Measurements from ENCODE around the gene SORL1-AS1.

Gene SORL1-AS1

DNA sequence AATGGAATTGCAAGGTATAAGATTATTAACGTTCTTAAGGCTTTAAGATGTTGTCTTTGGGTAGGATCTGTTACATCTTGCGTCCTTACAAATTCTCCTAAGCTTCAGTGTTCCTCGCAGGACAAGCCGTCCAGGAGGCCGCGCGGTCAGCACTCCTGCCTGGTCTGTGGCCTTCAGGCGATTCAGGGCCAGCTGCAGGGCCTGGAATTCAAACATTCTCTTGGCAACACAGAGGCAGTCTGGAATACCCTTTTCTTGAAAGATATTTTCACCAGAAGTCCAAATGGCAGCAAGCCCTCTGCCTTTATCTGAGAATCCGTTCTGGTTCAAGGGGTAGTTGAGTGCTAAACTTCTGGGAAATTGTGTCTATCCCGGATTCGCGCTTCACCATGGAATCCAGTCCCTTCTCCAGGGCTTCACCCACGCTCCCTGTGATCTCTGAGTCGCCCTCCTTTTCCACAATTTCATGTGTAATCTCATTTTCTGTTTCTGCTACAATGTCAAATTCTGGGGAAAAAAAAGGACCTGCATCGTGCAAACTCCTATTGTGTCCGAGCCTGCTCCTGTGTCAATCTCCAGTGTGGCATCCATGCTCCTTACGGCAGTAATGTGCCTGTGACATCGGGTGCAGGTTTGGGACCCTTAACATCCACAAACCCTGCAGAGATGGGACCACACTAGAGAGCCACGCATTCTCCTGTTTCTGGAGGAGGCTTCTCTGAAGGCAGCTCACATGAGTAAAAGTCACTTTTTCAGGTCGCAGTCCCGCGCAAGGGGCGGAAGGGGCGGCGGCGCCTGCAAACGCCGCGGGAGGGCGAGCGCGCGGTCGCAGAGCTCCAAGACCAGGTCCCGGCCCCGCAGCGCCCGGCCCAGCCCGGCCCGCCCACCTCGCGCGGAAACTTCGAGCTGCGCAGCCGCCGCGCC, 26.0 kb downstream of the SORL1-AS1 start:
- POLR2A ChIA-PET = no interaction called here
- Mint-ChIP-seq H3K9me3 (peaks cover 20% of the 10 kb centered on the region), H3K27me3 (ENCODE audit: low read depth) (peaks cover 23% of the 10 kb centered on the region), H3K4me3 (peak overlapping the region; percentile 69), H3K27ac (no peak overlapping the region), H3K36me3 (0 out of 2 replicates have a peak, but pooled peaks cover 5% of the 10 kb centered on the region), H3K4me1 (peaks cover 14% of the 10 kb centered on the region)
- ATAC-seq (peak; percentile 88), DNase-seq (ENCODE audit: low spot score) (peak; percentile 71)
- CTCF ChIA-PET = interaction anchor here (0.6 to 1.7 kb wide), 13 partner anchors 8 to 675 kb away, joined by 3 to 6 read pairs (median 3); partner anchors contain the start of gene SORL1
- TF ChIP-seq CDX4 (CRISPR knock-in tag; IDR thresholded peaks at IDR 0.05; ENCODE audit: borderline replicate concordance) (no peak), ARID4B (CRISPR knock-in tag; IDR thresholded peaks at IDR 0.05; ENCODE audit: borderline replicate concordance) (no peak), ETV6 (CRISPR knock-in tag; IDR thresholded peaks at IDR 0.05) (0 out of 2 replicates have a peak, but pooled peaks have one; percentile 34), ZMAT4 (CRISPR knock-in tag; IDR thresholded peaks at IDR 0.05) (no peak), ZNF138 (CRISPR knock-in tag; conservative IDR thresholded peaks at IDR 0.05) (no peak), ZNF425 (CRISPR knock-in tag; conservative IDR thresholded peaks at IDR 0.05) (no peak), CBFB (CRISPR knock-in tag; IDR thresholded peaks at IDR 0.05; ENCODE audit: low read depth) (0 out of 2 replicates have a peak, but pooled peaks have one; percentile 53), FOXK1 (CRISPR knock-in tag; IDR thresholded peaks at IDR 0.05) (no peak), FOXP1 (CRISPR knock-in tag; IDR thresholded peaks at IDR 0.05; ENCODE audit: borderline replicate concordance) (peak; percentile 57; the same call in 1 of the 2 replicates), ZNF121 (CRISPR knock-in tag; IDR thresholded peaks at IDR 0.05) (no peak), EMX1 (CRISPR knock-in tag; IDR thresholded peaks at IDR 0.05) (no peak), ATF6 (CRISPR knock-in tag; IDR thresholded peaks at IDR 0.05) (no peak), ESRRA (CRISPR knock-in tag; IDR thresholded peaks at IDR 0.05; ENCODE audit: borderline replicate concordance) (no peak)
- TF ChIP-seq, protein P1, sequence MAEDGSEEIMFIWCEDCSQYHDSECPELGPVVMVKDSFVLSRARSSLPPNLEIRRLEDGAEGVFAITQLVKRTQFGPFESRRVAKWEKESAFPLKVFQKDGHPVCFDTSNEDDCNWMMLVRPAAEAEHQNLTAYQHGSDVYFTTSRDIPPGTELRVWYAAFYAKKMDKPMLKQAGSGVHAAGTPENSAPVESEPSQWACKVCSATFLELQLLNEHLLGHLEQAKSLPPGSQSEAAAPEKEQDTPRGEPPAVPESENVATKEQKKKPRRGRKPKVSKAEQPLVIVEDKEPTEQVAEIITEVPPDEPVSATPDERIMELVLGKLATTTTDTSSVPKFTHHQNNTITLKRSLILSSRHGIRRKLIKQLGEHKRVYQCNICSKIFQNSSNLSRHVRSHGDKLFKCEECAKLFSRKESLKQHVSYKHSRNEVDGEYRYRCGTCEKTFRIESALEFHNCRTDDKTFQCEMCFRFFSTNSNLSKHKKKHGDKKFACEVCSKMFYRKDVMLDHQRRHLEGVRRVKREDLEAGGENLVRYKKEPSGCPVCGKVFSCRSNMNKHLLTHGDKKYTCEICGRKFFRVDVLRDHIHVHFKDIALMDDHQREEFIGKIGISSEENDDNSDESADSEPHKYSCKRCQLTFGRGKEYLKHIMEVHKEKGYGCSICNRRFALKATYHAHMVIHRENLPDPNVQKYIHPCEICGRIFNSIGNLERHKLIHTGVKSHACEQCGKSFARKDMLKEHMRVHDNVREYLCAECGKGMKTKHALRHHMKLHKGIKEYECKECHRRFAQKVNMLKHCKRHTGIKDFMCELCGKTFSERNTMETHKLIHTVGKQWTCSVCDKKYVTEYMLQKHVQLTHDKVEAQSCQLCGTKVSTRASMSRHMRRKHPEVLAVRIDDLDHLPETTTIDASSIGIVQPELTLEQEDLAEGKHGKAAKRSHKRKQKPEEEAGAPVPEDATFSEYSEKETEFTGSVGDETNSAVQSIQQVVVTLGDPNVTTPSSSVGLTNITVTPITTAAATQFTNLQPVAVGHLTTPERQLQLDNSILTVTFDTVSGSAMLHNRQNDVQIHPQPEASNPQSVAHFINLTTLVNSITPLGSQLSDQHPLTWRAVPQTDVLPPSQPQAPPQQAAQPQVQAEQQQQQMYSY (CRISPR knock-in tag; IDR thresholded peaks at IDR 0.05) = peak; percentile 40; the same call in 1 of the 2 replicates
- TF ChIP-seq, protein P2, sequence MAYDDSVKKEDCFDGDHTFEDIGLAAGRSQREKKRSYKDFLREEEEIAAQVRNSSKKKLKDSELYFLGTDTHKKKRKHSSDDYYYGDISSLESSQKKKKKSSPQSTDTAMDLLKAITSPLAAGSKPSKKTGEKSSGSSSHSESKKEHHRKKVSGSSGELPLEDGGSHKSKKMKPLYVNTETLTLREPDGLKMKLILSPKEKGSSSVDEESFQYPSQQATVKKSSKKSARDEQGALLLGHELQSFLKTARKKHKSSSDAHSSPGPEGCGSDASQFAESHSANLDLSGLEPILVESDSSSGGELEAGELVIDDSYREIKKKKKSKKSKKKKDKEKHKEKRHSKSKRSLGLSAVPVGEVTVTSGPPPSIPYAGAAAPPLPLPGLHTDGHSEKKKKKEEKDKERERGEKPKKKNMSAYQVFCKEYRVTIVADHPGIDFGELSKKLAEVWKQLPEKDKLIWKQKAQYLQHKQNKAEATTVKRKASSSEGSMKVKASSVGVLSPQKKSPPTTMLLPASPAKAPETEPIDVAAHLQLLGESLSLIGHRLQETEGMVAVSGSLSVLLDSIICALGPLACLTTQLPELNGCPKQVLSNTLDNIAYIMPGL (CRISPR knock-in tag; IDR thresholded peaks at IDR 0.05) = no peak
- TF ChIP-seq, protein P3, sequence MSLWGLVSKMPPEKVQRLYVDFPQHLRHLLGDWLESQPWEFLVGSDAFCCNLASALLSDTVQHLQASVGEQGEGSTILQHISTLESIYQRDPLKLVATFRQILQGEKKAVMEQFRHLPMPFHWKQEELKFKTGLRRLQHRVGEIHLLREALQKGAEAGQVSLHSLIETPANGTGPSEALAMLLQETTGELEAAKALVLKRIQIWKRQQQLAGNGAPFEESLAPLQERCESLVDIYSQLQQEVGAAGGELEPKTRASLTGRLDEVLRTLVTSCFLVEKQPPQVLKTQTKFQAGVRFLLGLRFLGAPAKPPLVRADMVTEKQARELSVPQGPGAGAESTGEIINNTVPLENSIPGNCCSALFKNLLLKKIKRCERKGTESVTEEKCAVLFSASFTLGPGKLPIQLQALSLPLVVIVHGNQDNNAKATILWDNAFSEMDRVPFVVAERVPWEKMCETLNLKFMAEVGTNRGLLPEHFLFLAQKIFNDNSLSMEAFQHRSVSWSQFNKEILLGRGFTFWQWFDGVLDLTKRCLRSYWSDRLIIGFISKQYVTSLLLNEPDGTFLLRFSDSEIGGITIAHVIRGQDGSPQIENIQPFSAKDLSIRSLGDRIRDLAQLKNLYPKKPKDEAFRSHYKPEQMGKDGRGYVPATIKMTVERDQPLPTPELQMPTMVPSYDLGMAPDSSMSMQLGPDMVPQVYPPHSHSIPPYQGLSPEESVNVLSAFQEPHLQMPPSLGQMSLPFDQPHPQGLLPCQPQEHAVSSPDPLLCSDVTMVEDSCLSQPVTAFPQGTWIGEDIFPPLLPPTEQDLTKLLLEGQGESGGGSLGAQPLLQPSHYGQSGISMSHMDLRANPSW (CRISPR knock-in tag; conservative IDR thresholded peaks at IDR 0.05; ENCODE audit: low read depth) = no peak

Data from WTC11 (cell line).